ENCODE data around the gene NPFF. TPM values are rescaled to one million over a fixed set of nuclear protein-coding genes. Genes with fewer than 3 reads are reported as not detected.

Gene NPFF
- total RNA-seq, 1 experiment from 2014 or later = 0.59 TPM

DNA sequence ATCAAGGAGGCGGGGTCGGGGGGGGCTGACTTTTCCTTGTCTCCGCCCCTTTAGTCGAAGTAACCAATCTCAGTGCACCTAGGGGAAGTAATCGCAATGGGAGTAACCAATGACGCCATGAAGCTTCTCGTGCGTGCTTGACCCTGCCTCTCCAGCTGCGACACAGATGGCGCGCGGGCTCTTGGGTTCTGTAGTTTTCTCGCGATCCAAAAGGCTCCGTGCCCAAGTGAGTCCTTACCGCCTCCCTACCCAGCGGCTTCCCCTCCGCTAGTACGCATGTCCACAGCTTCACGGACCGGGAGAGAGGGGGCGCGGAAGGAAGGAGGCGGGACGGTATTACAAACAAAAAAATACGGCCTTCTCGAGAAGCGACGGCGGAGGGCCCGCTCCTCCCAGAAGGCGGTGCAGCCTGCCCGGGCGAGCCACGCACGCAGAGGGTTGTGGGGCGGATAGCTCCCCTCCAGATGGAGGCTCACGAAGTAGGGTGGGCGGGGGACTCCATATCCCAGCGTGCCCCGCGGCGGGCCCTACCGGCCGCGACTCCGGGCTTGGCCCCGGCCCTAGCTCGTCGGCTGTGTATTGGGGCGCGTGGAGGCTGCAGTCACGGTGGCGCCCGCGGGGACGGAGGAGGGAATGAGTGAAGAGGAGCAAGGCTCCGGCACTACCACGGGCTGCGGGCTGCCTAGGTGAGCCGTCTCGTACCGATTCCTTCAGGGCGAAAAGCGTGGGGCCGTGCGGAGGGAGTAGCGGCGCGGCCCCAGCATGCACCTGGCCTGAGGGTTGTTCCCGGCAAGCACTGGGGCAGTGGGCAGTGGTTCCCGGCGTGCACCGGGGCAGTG lies 6.3 kb downstream of the NPFF start, which contains the start of gene TARBP2 (continued):
- no peak for TF ChIP-seq TP53 (CRISPR knock-in tag; IDR thresholded peaks at IDR 0.05)
- peak; percentile 81; the same call in 1 of the 2 replicates for TF ChIP-seq TCF7 (CRISPR knock-in tag; IDR thresholded peaks at IDR 0.05; ENCODE audit: low read depth)
- peak; percentile 64; the same call in 1 of the 2 replicates for TF ChIP-seq ZNF232 (CRISPR knock-in tag; IDR thresholded peaks at IDR 0.05)
- no peak for TF ChIP-seq PRRX2 (CRISPR knock-in tag; IDR thresholded peaks at IDR 0.05)
- no peak for TF ChIP-seq ZNF121 (CRISPR knock-in tag; IDR thresholded peaks at IDR 0.05)
- peak; percentile 72 for TF ChIP-seq SP1 (CRISPR knock-in tag; conservative IDR thresholded peaks at IDR 0.05)
- no peak for TF ChIP-seq FOXP4 (CRISPR knock-in tag; IDR thresholded peaks at IDR 0.05)
- TF ChIP-seq RORB (CRISPR knock-in tag; IDR thresholded peaks at IDR 0.05) = no peak
- no peak for TF ChIP-seq AFF4 (CRISPR knock-in tag; IDR thresholded peaks at IDR 0.05; ENCODE audit: borderline replicate concordance)
- TF ChIP-seq, protein P1, sequence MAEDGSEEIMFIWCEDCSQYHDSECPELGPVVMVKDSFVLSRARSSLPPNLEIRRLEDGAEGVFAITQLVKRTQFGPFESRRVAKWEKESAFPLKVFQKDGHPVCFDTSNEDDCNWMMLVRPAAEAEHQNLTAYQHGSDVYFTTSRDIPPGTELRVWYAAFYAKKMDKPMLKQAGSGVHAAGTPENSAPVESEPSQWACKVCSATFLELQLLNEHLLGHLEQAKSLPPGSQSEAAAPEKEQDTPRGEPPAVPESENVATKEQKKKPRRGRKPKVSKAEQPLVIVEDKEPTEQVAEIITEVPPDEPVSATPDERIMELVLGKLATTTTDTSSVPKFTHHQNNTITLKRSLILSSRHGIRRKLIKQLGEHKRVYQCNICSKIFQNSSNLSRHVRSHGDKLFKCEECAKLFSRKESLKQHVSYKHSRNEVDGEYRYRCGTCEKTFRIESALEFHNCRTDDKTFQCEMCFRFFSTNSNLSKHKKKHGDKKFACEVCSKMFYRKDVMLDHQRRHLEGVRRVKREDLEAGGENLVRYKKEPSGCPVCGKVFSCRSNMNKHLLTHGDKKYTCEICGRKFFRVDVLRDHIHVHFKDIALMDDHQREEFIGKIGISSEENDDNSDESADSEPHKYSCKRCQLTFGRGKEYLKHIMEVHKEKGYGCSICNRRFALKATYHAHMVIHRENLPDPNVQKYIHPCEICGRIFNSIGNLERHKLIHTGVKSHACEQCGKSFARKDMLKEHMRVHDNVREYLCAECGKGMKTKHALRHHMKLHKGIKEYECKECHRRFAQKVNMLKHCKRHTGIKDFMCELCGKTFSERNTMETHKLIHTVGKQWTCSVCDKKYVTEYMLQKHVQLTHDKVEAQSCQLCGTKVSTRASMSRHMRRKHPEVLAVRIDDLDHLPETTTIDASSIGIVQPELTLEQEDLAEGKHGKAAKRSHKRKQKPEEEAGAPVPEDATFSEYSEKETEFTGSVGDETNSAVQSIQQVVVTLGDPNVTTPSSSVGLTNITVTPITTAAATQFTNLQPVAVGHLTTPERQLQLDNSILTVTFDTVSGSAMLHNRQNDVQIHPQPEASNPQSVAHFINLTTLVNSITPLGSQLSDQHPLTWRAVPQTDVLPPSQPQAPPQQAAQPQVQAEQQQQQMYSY (CRISPR knock-in tag; IDR thresholded peaks at IDR 0.05) = no peak
- TF ChIP-seq ZBTB43 (CRISPR knock-in tag; IDR thresholded peaks at IDR 0.05) = 0 out of 2 replicates have a peak, but pooled peaks have one; percentile 22
- TF ChIP-seq JAZF1 (CRISPR knock-in tag; IDR thresholded peaks at IDR 0.05) = no peak
- no peak for TF ChIP-seq ZNF263 (CRISPR knock-in tag; IDR thresholded peaks at IDR 0.05; ENCODE audit: low read depth)
- TF ChIP-seq TEAD4 (CRISPR knock-in tag; IDR thresholded peaks at IDR 0.05) = no peak
- TF ChIP-seq ATF1 (CRISPR knock-in tag; IDR thresholded peaks at IDR 0.05) = no peak
- TF ChIP-seq, protein P2, sequence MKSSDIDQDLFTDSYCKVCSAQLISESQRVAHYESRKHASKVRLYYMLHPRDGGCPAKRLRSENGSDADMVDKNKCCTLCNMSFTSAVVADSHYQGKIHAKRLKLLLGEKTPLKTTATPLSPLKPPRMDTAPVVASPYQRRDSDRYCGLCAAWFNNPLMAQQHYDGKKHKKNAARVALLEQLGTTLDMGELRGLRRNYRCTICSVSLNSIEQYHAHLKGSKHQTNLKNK (CRISPR knock-in tag; IDR thresholded peaks at IDR 0.05) = no peak
- no peak for TF ChIP-seq ESRRA (CRISPR knock-in tag; IDR thresholded peaks at IDR 0.05; ENCODE audit: borderline replicate concordance)
- TF ChIP-seq FOXK1 (CRISPR knock-in tag; IDR thresholded peaks at IDR 0.05) = 0 out of 2 replicates have a peak, but pooled peaks have one; percentile 9
- TF ChIP-seq MYBL2 (CRISPR knock-in tag; IDR thresholded peaks at IDR 0.05) = peak; percentile 53; the same call in 1 of the 2 replicates
- TF ChIP-seq NR2C2 (CRISPR knock-in tag; IDR thresholded peaks at IDR 0.05) = no peak
- TF ChIP-seq, protein P3, sequence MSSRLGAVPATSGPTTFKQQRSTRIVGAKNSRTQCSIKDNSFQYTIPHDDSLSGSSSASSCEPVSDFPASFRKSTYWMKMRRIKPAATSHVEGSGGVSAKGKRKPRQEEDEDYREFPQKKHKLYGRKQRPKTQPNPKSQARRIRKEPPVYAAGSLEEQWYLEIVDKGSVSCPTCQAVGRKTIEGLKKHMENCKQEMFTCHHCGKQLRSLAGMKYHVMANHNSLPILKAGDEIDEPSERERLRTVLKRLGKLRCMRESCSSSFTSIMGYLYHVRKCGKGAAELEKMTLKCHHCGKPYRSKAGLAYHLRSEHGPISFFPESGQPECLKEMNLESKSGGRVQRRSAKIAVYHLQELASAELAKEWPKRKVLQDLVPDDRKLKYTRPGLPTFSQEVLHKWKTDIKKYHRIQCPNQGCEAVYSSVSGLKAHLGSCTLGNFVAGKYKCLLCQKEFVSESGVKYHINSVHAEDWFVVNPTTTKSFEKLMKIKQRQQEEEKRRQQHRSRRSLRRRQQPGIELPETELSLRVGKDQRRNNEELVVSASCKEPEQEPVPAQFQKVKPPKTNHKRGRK (CRISPR knock-in tag; IDR thresholded peaks at IDR 0.05; ENCODE audit: borderline replicate concordance) = no peak
- TF ChIP-seq, protein P4, sequence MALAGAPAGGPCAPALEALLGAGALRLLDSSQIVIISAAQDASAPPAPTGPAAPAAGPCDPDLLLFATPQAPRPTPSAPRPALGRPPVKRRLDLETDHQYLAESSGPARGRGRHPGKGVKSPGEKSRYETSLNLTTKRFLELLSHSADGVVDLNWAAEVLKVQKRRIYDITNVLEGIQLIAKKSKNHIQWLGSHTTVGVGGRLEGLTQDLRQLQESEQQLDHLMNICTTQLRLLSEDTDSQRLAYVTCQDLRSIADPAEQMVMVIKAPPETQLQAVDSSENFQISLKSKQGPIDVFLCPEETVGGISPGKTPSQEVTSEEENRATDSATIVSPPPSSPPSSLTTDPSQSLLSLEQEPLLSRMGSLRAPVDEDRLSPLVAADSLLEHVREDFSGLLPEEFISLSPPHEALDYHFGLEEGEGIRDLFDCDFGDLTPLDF (CRISPR knock-in tag; IDR thresholded peaks at IDR 0.05) = no peak
- TF ChIP-seq NFYB (CRISPR knock-in tag; conservative IDR thresholded peaks at IDR 0.05; ENCODE audit: low read depth) = peak; percentile 60; the same call in 1 of the 2 replicates
